A549 treated with ZK216348 at 1 μM for 4 hours (cell line): ENCODE results near the gene DDIT4L. TPM values are rescaled to one million over a fixed set of nuclear protein-coding genes. Genes with fewer than 3 reads are reported as not detected.

ENCODE experiments used
- total RNA-seq: library from RNA; stranded (reverse); fragments of 200-300 nt; extraction: Qiagen RNA extraction; gene quantifications from 5 replicates; pipeline ENCODE4 v1.2.3, GENCODE V29; 2022; ENCODE audit warnings: low read depth

DDIT4L gene
- 0.32 to 0.57 TPM (median 0.35 TPM) in 5 replicates for total RNA-seq

GRCh38 chr4:100189820-100190642 is at the start of gene DDIT4L:
Gene DDIT4L (minus strand): TSS chr4:100190468. CDS start chr4:100189983, 485 bp downstream.

Other genes starting within 250 kb of the DDIT4L start
- gene DNAJB14, start 243.8 kb downstream of the DDIT4L start, total RNA-seq: 13.9 to 25.5 TPM (median 15.8 TPM) in 5 replicates
- 584 to 664 TPM (median 649 TPM) in 5 replicates for gene H2AZ1, start 240.2 kb downstream of the DDIT4L start, total RNA-seq